Activated naive CD4-positive, alpha-beta T cell treated with anti-CD3 and anti-CD28 coated beads, Interleukin-2, amount 50 U/mL, for 24 hours (primary cell): Measurements from ENCODE around the gene FBXO44.
A peak's percentile ranks its signal among the peaks of the same experiment; 100 is the strongest.

Experiments used
- H3K27ac Mint-ChIP-seq: one replicate; pipeline ENCODE4 v1.8.0; 2021; ENCODE audit warnings: mild to moderate bottlenecking, mixed read lengths
- H3K27me3 Mint-ChIP-seq: one replicate; pipeline ENCODE4 v1.8.0; 2021; ENCODE audit warnings: mixed read lengths
- H3K36me3 Mint-ChIP-seq: one replicate; pipeline ENCODE4 v1.8.0; 2021; ENCODE audit warnings: mixed read lengths
- H3K4me1 Mint-ChIP-seq: one replicate; pipeline ENCODE4 v1.8.0; 2021; ENCODE audit warnings: mixed read lengths
- H3K4me3 Mint-ChIP-seq: one replicate; pipeline ENCODE4 v1.8.0; 2021; ENCODE audit warnings: mild to moderate bottlenecking, mixed read lengths
- H3K9me3 Mint-ChIP-seq: one replicate; pipeline ENCODE4 v1.8.0; 2021; ENCODE audit warnings: mixed read lengths

FBXO44 gene

DNA sequence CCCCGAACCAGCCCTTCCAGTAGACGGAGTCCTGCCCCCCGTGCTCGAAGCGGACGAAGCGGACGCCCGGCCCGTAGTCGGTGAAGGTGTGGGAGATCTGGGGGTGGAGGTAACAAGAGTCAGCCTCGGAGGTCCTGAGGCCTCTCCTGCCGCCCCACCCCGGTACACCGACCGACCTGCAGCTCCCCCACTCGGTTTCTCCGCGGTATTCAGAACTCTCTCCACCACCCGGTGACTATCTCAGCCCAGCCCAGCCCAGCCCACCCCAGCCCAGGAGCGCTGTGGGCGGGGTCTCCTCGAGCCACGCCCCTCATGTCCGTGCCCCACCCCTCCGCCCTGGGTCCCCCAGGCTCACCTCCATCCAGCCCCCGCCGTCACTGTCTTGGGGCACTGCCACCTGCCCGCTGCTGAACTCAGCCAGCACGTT is 5.9 kb upstream of the FBXO44 start:
- Mint-ChIP-seq H3K36me3 (no peaks in the 10 kb centered on the region), H3K4me1 (peaks cover 29% of the 10 kb centered on the region), H3K27ac (no peak overlapping the region), H3K9me3 (no peaks in the 10 kb centered on the region), H3K4me3 (no peak overlapping the region), H3K27me3 (no peaks in the 10 kb centered on the region)

DNA sequence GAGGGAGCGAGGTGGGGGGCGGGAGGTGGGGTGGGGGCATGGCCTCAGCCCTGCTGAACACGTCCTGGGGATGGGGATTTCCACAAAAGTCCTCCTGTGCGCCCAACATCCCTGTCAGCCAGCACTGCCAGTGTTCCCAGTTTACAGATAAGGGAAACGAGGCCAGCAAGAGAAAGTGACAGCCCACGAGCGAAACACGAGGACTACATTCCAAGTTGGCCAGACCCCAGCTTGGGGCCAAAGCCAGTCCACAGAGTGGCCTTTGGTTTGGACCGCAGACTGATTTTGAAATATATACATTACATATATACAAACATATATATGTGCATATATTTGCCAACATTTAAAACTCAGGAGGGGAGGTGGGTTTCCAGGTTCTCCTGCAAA is 5.4 kb upstream of the FBXO44 start:
- peaks cover 29% of the 10 kb centered on the region for H3K4me1 Mint-ChIP-seq
- H3K27me3 Mint-ChIP-seq = no peaks in the 10 kb centered on the region
- no peak overlapping the region for H3K27ac Mint-ChIP-seq
- H3K36me3 Mint-ChIP-seq = no peaks in the 10 kb centered on the region
- H3K4me3 Mint-ChIP-seq = no peak overlapping the region
- no peaks in the 10 kb centered on the region for H3K9me3 Mint-ChIP-seq

DNA sequence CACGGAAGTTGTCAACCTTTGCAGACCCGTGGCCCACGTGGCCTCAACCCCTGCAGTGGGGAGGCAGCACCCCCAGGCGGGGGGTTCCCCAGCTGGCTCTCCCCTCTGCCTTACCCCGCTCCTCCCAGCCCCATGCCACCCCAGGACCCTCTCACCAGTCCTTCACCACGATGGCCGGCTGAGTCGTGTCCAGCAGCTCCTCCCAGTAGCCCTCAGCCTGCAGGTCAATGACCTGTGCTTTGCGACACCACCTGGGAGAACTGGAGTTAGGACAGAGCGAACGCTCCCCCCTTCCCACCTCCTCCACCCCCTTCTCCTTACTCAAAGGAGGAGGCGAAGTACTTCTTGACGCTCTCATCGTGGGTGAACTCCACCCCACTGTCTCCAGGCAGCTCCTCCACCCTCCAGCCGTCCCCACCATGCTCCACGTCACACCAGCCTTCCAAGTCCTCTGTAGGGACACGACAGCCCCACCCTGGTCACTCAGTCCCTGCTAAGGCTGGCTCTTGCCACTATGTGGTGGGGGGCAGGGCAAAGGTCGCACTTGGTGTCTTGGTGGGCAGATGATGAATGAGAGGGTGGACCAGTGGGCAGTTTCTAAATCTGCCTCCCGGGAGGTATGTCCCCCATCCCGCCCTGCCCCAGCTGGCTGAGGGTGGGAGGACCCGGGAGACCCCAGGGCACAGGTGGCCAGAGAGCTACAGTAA is 4.9 kb upstream of the FBXO44 start:
- H3K27ac Mint-ChIP-seq = no peak overlapping the region
- no peaks in the 10 kb centered on the region for H3K27me3 Mint-ChIP-seq
- no peaks in the 10 kb centered on the region for H3K9me3 Mint-ChIP-seq
- H3K4me3 Mint-ChIP-seq = peak overlapping the region; percentile 58
- no peaks in the 10 kb centered on the region for H3K36me3 Mint-ChIP-seq
- H3K4me1 Mint-ChIP-seq = peaks cover 29% of the 10 kb centered on the region

DNA sequence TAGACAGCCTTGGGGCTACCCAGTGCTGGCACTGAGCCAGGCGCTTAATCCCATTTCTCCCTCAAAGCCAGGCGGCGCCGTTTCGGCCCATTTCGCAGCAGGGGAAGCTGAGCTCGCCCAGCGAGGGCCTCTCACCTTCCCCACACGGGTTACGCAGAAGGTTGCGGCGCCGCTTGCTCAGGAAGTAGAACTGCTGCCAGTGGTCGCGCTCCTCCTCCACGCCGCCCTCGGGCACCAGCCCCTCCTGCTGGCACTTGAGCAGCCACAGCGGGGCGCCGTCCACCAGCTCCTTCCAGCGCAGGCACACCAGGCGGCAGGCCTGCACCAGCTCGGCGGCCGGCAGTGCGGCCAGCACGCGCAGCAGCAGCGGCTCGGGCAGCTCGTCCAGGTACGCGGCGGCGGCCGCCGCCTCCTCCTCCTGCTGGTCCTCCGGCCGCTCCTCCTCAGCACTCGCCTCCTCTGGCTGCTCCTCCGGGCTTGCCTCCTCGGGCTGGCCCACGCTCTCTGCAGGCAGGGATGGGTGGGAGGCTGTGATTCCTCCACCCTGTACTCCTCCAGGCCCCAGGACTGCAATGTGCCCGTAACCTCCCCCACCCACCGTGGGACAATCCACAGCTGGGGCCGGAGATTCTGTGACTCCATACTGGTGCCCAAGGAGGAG is 4.2 kb upstream of the FBXO44 start:
- Mint-ChIP-seq H3K4me3 (peak overlapping the region; percentile 66), H3K4me1 (peaks cover 29% of the 10 kb centered on the region), H3K27me3 (no peaks in the 10 kb centered on the region), H3K27ac (peak overlapping the region; percentile 86), H3K36me3 (no peaks in the 10 kb centered on the region), H3K9me3 (no peaks in the 10 kb centered on the region)

DNA sequence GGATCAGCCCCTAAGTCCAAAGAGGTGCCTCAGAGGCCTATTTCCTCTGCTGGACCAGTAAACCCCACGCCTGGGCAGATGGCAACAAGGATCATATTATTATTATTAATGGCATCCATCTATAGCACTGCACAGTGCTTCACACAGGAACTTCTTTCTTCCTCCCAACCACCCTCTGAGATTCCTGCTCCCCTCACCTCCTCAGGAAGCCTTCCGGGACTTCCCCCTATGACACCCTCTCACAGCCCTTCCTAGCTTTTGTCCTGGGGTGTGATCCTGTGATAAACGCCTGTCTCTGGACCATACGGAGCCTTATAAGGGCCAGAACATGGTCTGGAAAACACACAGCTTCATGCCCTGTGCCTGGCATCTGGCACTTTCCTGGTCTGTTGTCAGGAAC is 3.7 kb upstream of the FBXO44 start:
- peak overlapping the region; percentile 66 for H3K4me3 Mint-ChIP-seq
- H3K9me3 Mint-ChIP-seq = no peaks in the 10 kb centered on the region
- H3K27ac Mint-ChIP-seq = peak overlapping the region; percentile 86
- H3K4me1 Mint-ChIP-seq = peaks cover 29% of the 10 kb centered on the region
- H3K36me3 Mint-ChIP-seq = no peaks in the 10 kb centered on the region
- H3K27me3 Mint-ChIP-seq = no peaks in the 10 kb centered on the region

DNA sequence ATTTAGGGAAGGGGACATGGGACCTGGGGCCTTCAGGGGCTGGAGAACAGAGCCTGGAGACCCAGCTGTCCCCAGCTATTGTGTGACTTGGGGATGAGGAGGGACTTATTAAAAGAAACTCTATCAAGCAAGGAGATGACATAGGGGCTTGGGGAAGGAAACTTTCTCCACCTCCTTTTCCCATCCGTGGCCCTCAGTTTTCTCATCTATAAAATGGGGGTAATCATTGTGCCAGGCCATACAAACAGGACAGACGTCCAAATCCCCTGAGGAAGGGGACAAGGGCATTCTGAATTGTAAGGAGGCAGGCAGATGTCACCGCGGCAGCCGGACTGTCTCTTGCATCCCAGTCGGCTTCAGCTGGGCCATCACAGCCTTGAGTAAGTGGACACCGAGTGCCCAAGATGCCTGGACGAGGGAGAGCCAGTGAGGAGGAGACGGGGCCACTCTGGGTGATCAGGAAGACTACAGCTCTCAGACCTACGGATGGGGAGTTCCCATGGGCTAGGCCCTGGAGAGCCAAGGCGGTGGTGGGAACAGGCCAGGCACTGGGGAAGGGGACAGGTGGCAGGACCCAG is 2.4 kb upstream of the FBXO44 start:
- Mint-ChIP-seq H3K27me3 (no peaks in the 10 kb centered on the region), H3K4me3 (peak overlapping the region; percentile 24), H3K27ac (no peak overlapping the region)

DNA sequence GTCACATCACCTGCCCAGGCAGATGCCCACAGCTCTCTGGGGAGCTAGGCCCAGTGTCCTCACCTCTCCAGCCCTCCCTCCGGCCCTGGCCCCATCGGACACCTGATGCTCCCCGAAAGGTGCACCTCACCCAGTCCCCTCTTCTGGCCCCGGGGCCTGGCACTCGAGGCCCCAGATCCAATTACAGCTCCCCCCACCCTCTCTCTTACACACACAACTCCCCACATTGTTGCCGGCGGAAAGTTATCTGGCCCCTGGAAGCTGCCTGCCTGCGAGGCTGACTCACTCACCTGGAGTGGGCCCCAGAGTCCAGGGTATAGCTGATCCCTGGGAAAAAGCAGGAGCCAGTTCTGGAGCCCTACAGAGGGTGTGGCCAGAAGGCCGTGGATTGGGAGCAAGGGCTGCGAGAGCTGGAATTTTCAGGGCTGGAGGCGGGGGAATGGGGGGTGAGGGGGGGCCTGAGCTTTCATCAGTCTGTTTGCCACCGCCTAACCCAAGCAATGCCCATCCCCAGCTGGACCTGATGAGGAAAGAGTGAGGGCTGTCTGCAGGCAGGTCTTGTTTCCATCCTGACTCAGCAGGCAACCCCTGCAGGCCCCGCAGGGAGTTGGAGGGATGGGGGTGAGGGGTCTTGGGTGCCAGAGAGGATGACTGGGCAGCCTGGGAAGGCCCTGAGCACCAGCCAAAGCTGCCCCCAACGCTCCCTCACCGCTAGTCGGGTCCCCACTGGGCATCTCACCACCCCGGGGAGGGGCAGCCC is 1.4 kb upstream of the FBXO44 start:
- H3K27me3 Mint-ChIP-seq = no peaks in the 10 kb centered on the region
- H3K27ac Mint-ChIP-seq = no peak overlapping the region
- H3K9me3 Mint-ChIP-seq = no peaks in the 10 kb centered on the region
- no peaks in the 10 kb centered on the region for H3K36me3 Mint-ChIP-seq
- peak overlapping the region; percentile 57 for H3K4me3 Mint-ChIP-seq
- peaks cover 29% of the 10 kb centered on the region for H3K4me1 Mint-ChIP-seq

More for the DNA sequence above, 2.4 kb upstream of the FBXO44 start:
- Mint-ChIP-seq H3K36me3 (no peaks in the 10 kb centered on the region), H3K9me3 (no peaks in the 10 kb centered on the region), H3K4me1 (peaks cover 29% of the 10 kb centered on the region)

DNA sequence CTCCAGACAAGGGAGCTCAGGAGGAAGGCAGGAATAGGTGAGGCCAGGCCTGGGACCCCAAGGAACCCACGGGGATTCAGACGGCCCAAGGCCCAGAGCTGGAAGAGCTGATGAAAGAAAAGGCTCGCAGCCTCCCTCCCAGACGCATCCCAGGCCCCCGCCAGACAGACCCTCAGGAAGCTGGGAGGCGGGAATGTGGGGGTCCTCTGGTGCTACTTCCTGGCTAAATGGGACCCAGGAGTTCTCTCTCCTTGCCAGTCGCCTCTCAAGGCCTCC is 878 bp upstream of the FBXO44 start:
- H3K4me1 Mint-ChIP-seq = peaks cover 27% of the 10 kb centered on the region
- no peaks in the 10 kb centered on the region for H3K9me3 Mint-ChIP-seq
- no peaks in the 10 kb centered on the region for H3K36me3 Mint-ChIP-seq
- H3K27ac Mint-ChIP-seq = no peak overlapping the region
- no peaks in the 10 kb centered on the region for H3K27me3 Mint-ChIP-seq
- peak overlapping the region; percentile 57 for H3K4me3 Mint-ChIP-seq

DNA sequence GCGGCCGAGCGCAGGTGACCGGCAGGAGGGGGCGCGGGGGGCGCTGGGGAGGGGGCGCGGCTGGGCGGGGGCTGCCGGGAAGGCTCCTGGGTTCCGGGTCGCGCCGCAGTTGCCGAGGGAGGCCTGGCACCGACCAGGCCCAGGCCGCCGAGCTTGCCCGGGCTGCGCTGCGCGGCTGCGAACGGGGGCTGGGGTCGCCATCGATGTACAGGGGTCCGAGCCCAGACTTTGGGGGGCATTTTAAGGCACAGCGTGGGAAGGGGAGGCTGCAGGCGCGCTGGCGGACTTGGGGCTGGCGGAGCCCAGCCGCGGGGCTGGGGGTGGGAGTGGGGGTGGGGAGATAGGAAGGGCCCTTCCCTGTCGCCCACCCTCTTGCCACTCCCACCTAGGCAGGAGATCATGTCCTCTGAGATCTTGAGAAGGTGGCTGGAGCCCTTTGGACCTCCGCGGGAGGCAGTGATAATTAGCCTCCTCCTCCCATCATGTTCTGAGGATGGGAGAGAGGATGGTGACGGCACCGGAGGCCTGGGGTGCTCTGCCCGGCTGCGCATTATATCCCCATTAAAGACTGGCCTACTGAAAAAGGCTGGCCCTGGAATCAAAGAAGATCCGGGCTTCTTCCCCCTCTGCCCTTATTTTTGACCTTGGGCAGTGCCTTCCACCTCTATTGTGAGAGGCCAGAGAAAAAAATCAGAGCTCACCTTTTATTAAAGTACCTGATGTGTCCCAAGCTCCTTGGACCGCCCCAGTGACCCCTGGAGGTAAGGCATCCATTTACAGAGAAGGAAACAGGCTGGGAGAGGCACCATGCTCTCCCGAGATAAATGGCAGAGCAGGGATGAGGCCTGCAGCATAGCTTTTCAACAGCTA is 497 bp downstream of the FBXO44 start:
- peaks cover 1% of the 10 kb centered on the region for H3K36me3 Mint-ChIP-seq
- no peaks in the 10 kb centered on the region for H3K27me3 Mint-ChIP-seq
- H3K9me3 Mint-ChIP-seq = no peaks in the 10 kb centered on the region
- peaks cover 20% of the 10 kb centered on the region for H3K4me1 Mint-ChIP-seq
- H3K4me3 Mint-ChIP-seq = peak overlapping the region; percentile 79
- peak overlapping the region; percentile 8 for H3K27ac Mint-ChIP-seq

DNA sequence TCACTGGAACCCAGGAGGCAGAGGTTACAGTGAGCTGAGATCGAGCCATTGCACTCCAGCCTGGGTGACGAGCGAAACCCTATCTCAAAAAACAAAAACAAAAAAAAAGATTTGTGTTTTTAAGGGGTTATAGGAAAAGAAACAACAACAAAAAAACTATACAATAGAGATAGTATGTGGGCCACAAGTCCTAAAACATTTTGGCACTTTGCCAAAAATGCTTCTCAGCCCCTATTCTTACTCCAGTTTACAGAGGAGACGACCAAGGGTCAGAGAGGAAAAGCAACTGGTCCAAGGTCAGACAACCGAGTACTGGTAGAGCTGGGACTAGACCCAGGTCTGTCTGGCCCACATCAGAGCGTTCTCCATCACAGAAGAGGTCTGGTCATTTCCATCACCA is 3.0 kb downstream of the FBXO44 start:
- Mint-ChIP-seq H3K9me3 (no peaks in the 10 kb centered on the region), H3K4me3 (no peak overlapping the region), H3K27me3 (no peaks in the 10 kb centered on the region), H3K36me3 (peaks cover 8% of the 10 kb centered on the region), H3K27ac (no peak overlapping the region), H3K4me1 (no peaks in the 10 kb centered on the region)

DNA sequence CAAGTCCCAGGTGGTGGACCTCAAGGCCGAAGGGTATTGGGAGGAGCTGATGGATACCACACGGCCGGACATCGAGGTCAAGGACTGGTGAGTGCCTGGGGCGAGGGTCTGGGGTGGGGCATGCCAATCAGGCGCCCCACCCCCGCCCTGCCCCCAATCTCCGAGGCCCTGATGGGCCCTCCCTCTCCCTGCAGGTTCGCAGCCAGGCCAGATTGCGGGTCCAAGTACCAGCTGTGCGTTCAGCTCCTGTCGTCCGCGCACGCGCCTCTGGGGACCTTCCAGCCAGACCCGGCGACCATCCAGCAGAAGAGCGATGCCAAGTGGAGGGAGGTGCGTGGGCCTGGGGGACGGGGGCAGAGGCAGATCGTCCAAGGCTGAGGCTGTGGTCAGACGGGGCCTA is 3.9 kb downstream of the FBXO44 start:
- H3K4me3 Mint-ChIP-seq = no peak overlapping the region
- no peaks in the 10 kb centered on the region for H3K9me3 Mint-ChIP-seq
- peaks cover 8% of the 10 kb centered on the region for H3K36me3 Mint-ChIP-seq
- no peaks in the 10 kb centered on the region for H3K4me1 Mint-ChIP-seq
- no peaks in the 10 kb centered on the region for H3K27me3 Mint-ChIP-seq
- no peak overlapping the region for H3K27ac Mint-ChIP-seq

DNA sequence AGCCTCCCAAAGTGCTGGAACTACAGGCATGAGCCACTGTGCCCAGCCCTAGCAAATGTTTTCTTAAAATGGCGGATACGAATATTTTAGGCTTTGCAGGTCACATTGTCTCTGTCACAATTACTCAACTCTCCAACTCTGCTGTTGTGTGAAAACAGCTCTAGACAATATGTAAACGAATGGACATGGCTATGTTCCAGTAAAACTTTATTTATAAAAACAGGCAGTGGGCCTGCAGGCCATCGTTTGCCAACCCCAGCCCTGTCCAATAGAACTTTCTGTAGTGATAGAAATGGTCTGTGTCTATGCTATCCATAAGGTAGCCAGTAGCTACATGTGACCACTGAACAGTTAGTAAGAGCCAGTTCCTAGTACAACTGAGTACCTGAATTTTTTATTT is 5.1 kb downstream of the FBXO44 start:
- no peaks in the 10 kb centered on the region for H3K9me3 Mint-ChIP-seq
- no peak overlapping the region for H3K4me3 Mint-ChIP-seq
- no peak overlapping the region for H3K27ac Mint-ChIP-seq
- peaks cover 8% of the 10 kb centered on the region for H3K36me3 Mint-ChIP-seq
- H3K27me3 Mint-ChIP-seq = no peaks in the 10 kb centered on the region
- no peaks in the 10 kb centered on the region for H3K4me1 Mint-ChIP-seq

DNA sequence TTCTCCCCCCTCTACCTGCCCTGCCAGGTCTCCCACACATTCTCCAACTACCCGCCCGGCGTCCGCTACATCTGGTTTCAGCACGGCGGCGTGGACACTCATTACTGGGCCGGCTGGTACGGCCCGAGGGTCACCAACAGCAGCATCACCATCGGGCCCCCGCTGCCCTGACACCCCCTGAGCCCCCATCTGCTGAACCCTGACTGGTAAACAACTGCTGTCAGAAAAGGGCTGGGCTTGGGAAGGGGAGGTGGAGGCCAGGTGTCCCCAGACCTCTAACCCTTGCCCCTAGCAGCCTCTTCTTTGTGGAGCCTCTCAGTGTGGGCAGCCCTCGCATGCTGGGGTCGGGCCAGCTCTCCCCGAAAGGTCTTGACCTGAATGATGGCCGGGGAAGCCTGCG is 6.4 kb downstream of the FBXO44 start:
- Mint-ChIP-seq H3K4me3 (no peak overlapping the region), H3K4me1 (no peaks in the 10 kb centered on the region), H3K27ac (no peak overlapping the region), H3K9me3 (no peaks in the 10 kb centered on the region), H3K27me3 (no peaks in the 10 kb centered on the region), H3K36me3 (peaks cover 8% of the 10 kb centered on the region)

DNA sequence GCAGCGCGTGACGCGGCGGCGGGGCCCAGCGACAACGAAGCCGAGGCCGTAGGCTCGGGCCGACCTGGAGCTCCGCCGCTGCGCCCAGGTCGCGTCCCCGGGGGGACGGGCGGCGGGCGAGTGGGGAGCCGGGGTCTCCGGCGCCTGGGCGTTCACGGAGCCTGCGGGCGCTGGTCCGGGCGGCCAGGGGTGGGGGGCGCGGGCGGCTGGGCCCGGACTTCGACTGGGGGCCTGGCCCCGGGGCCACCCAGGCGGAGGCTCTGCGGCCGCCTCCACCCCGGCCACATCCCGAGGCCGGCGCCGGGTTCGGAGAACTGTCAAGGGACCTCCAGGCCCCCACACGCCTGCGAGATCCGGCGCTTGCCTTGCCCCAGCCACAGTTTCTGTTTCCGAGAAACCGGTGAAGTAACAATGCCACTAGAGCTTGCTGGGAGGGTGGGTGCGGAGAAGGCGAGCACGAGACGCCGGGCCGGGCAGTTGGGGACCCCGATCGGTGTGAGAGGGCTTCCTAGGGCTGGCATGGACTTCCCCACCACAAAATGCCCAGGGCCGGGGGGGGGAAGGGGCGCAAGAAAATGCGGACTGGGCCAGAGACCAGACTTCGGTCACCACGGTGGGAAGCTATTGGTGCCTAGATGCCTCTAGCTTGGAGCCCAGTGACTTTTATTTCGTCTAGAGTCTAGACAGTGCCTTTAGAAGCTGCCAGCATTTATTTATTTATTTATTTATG is 9.8 kb downstream of the FBXO44 start:
- Mint-ChIP-seq H3K27ac (peak overlapping the region; percentile 59), H3K36me3 (peaks cover 9% of the 10 kb centered on the region), H3K4me3 (peak overlapping the region; percentile 84), H3K27me3 (no peaks in the 10 kb centered on the region), H3K4me1 (peaks cover 4% of the 10 kb centered on the region), H3K9me3 (no peaks in the 10 kb centered on the region)

DNA sequence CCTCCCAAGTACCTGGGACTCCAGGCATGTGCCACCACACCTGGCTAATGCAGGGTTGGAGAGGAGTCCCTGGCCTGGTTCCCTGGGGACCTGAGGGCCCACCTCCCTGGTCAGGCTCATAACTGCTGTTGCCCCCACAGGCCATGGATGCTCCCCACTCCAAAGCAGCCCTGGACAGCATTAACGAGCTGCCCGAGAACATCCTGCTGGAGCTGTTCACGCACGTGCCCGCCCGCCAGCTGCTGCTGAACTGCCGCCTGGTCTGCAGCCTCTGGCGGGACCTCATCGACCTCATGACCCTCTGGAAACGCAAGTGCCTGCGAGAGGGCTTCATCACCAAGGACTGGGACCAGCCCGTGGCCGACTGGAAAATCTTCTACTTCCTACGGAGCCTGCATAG is 13.8 kb downstream of the FBXO44 start:
- H3K9me3 Mint-ChIP-seq = no peaks in the 10 kb centered on the region
- peaks cover 4% of the 10 kb centered on the region for H3K4me1 Mint-ChIP-seq
- H3K27me3 Mint-ChIP-seq = no peaks in the 10 kb centered on the region
- H3K4me3 Mint-ChIP-seq = no peak overlapping the region
- peaks cover 2% of the 10 kb centered on the region for H3K36me3 Mint-ChIP-seq
- no peak overlapping the region for H3K27ac Mint-ChIP-seq
